HG03064 (cell line): ENCODE results near the gene DRG2.
A peak's percentile ranks its signal among the peaks of the same experiment; 100 is the strongest.

ENCODE experiments used
- ATAC-seq: cut with Tn5 transposase; IDR thresholded peaks from one replicate; pipeline ENCODE4 v1.9.1; 2021; ENCODE audit warnings: low read depth; ENCODE audit not compliant: unreplicated experiment

The DRG2 gene

GRCh38 chr17:18087610-18088491 is at the start of gene DRG2:
DRG2 (plus strand) TSS chr17:18087948; CDS start chr17:18088024, 76 bp downstream.
- peak; percentile 91 for ATAC-seq

GRCh38 chr17:18038149-18038850 is 49.4 kb upstream of the DRG2 start:
- ATAC-seq, result no peak

GRCh38 chr17:18038861-18039534 is 48.8 kb upstream of the DRG2 start, which contains the start of the genes ATPAF2 and GID4:
ATPAF2 (minus strand) TSS chr17:18039168; CDS start chr17:18039013, 155 bp downstream.
GID4 (plus strand) TSS chr17:18039408; CDS start chr17:18039465, 57 bp downstream.
- peak; percentile 78 for ATAC-seq

- ATAC-seq, result peak; percentile 26
Observed at GRCh38 chr17:18039535-18040260, 48.0 kb upstream of the DRG2 start.

GRCh38 chr17:18040261-18040858 is 47.4 kb upstream of the DRG2 start:
- ATAC-seq, result no peak

GRCh38 chr17:18041776-18042175 is 46.0 kb upstream of the DRG2 start:
- ATAC-seq, result no peak

GRCh38 chr17:18042983-18043382 is 44.8 kb upstream of the DRG2 start:
- no peak for ATAC-seq

- ATAC-seq, result no peak
Observed at GRCh38 chr17:18043491-18043890, 44.3 kb upstream of the DRG2 start.

- no peak for ATAC-seq
Observed at GRCh38 chr17:18044609-18045008, 43.1 kb upstream of the DRG2 start.

- ATAC-seq, result no peak
Observed at GRCh38 chr17:18045691-18046350, 41.9 kb upstream of the DRG2 start.

GRCh38 chr17:18055597-18055996 is 32.2 kb upstream of the DRG2 start:
- no peak for ATAC-seq

- no peak for ATAC-seq
Observed at GRCh38 chr17:18056214-18056613, 31.5 kb upstream of the DRG2 start.

GRCh38 chr17:18059283-18059682 is 28.5 kb upstream of the DRG2 start:
- no peak for ATAC-seq

- ATAC-seq, result no peak
Observed at GRCh38 chr17:18064053-18064452, 23.7 kb upstream of the DRG2 start.

GRCh38 chr17:18065546-18065945 is 22.2 kb upstream of the DRG2 start:
- no peak for ATAC-seq

- no peak for ATAC-seq
Observed at GRCh38 chr17:18066866-18067265, 20.9 kb upstream of the DRG2 start.

GRCh38 chr17:18069101-18069500 is 18.6 kb upstream of the DRG2 start:
- ATAC-seq, result no peak

- ATAC-seq, result no peak
Observed at GRCh38 chr17:18070861-18071340, 16.8 kb upstream of the DRG2 start.

- ATAC-seq, result no peak
Observed at GRCh38 chr17:18071751-18072150, 16.0 kb upstream of the DRG2 start.
